OCI-LY3 (cell line): ENCODE results near the gene TFAP2A.

Experiments
- H2AFZ ChIP-seq: fragments of 200-600, 300-600 bp; shearing (Covaris generic); 2 replicates; pipeline ENCODE4 v1.6.0; 2014; ENCODE audit warnings: antibody characterized with exemption, low read depth, low read length
- H3K27ac ChIP-seq: fragments of 200-600, 300-600 bp; sonication (generic); 2 replicates; pipeline ENCODE4 v1.5.1; 2014; ENCODE audit warnings: mild to moderate bottlenecking, low read length, moderate library complexity, mixed read lengths
- H3K27me3 ChIP-seq: fragments of 200-600, 300-600 bp; sonication (generic); 2 replicates; pipeline ENCODE4 v1.6.1; 2014; ENCODE audit warnings: low read depth, low read length, mixed read lengths
- H3K36me3 ChIP-seq: fragments of 200-600, 300-600 bp; sonication (generic); replicated peaks from 2 replicates; pipeline ENCODE3; 2014; ENCODE audit warnings: low read depth, low read length, mixed read lengths
- H3K4me1 ChIP-seq: fragments of 300-600, 200-600 bp; sonication (generic); 2 replicates; pipeline ENCODE4 v1.6.1; 2014; ENCODE audit warnings: low read length, mixed read lengths
- H3K4me2 ChIP-seq: fragments of 200-600, 300-600 bp; sonication (generic); 2 replicates; pipeline ENCODE4 v1.6.1; 2014; ENCODE audit warnings: low read length, mixed read lengths
- H3K4me3 ChIP-seq: fragments of 300-600, 200-600 bp; sonication (generic); 2 replicates; pipeline ENCODE4 v1.5.1; 2014; ENCODE audit warnings: antibody characterized with exemption, mild to moderate bottlenecking, low read length, moderate library complexity
- H3K79me2 ChIP-seq: fragments of 300-600, 200-600 bp; shearing (Covaris generic); 2 replicates; pipeline ENCODE4 v1.6.1; 2014; ENCODE audit warnings: mild to moderate bottlenecking, low read length, mixed read lengths
- H3K9ac ChIP-seq: fragments of 300-600, 200-600 bp; shearing (Covaris generic); 2 replicates; pipeline ENCODE4 v1.6.0; 2014; ENCODE audit warnings: mild to moderate bottlenecking, low read length, moderate library complexity
- H3K9me3 ChIP-seq: fragments of 200-600, 300-600 bp; shearing (Covaris generic); 2 replicates; pipeline ENCODE4 v1.6.1; 2014; ENCODE audit warnings: low read length, mixed read lengths; ENCODE audit not compliant: insufficient read depth
- H4K20me1 ChIP-seq: fragments of 200-600, 300-600 bp; sonication (generic); 2 replicates; pipeline ENCODE4 v1.6.1; 2016; ENCODE audit warnings: low read length, mixed read lengths; ENCODE audit not compliant: insufficient read depth
- EZH2phosphoT487 ChIP-seq: fragments of 200-600 bp; shearing (Covaris generic); IDR thresholded peaks from 2 replicates; pipeline ENCODE4 v1.6.1; 2018; ENCODE audit warnings: antibody characterized with exemption, mixed run types, low read depth
- TF ChIP-seq, protein P1 (sequence below): fragments of 200-600, 300-600 bp; sonication (generic); IDR thresholded peaks from 2 replicates; pipeline ENCODE4 v1.5.1; 2014; ENCODE audit warnings: antibody characterized with exemption, low read length, low read depth

The TFAP2A gene

DNA sequence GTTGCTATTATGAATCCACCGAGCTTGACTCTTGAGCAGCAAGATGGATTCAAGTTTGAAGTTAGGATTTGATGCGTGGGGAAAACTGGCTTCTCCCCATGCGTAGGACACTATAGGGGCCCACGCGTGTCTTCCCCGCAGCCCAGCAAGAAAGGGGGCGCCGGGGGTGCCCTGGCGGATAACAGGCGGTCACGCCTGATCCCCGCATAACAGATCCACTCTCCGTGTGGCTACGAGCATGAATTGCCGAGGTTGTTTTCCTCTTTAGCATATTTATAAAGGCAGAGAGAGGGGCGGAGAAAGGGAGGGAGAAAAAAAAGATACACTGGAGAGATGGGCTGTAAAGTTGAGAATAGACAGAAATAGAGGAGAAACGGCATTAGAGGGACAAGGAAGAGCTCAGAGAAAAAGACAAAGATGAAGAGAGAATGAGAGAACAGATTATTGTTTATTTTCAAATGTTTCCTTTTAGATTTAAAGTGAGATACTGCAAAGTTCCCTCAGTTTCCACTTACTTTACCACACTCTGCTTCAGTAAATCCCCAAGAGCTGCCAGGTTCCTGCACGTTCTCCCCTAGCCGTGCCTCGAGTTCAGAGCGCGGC lies 32.0 kb downstream of the TFAP2A start:
- no peaks in the 10 kb centered on the region for H3K27me3 ChIP-seq
- H3K4me1 ChIP-seq = no peaks in the 10 kb centered on the region
- no peak overlapping the region for H3K9ac ChIP-seq
- no peaks in the 10 kb centered on the region for H3K36me3 ChIP-seq
- no peak for TF ChIP-seq EZH2phosphoT487
- TF ChIP-seq, protein P1, sequence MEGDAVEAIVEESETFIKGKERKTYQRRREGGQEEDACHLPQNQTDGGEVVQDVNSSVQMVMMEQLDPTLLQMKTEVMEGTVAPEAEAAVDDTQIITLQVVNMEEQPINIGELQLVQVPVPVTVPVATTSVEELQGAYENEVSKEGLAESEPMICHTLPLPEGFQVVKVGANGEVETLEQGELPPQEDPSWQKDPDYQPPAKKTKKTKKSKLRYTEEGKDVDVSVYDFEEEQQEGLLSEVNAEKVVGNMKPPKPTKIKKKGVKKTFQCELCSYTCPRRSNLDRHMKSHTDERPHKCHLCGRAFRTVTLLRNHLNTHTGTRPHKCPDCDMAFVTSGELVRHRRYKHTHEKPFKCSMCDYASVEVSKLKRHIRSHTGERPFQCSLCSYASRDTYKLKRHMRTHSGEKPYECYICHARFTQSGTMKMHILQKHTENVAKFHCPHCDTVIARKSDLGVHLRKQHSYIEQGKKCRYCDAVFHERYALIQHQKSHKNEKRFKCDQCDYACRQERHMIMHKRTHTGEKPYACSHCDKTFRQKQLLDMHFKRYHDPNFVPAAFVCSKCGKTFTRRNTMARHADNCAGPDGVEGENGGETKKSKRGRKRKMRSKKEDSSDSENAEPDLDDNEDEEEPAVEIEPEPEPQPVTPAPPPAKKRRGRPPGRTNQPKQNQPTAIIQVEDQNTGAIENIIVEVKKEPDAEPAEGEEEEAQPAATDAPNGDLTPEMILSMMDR = no peak
- no peak overlapping the region for H3K4me3 ChIP-seq
- no peak overlapping the region for H3K27ac ChIP-seq
- H3K9me3 ChIP-seq = no peaks in the 10 kb centered on the region
- H3K4me2 ChIP-seq = no peak overlapping the region
- no peaks in the 10 kb centered on the region for H4K20me1 ChIP-seq
- no peak overlapping the region for H2AFZ ChIP-seq
- H3K79me2 ChIP-seq = no peaks in the 10 kb centered on the region

DNA sequence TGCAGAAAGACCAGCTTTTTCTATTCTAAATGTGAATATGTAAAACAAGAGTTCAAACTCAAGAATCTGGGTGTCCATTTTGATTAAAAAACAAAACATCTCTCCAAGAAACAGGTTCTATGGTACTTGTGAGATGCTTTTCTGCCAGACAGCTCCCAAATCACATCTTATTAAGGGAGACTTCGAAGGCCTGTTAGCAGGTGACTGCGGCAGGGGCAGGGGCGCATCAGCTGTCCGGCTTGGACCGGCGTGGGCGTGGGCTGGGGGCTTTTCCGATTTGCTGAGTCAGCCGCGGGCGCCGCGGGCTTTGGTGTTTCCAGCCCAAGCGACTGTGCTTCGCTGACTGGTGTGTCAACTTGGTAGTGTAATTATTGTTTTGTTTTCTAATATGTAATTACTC lies 32.6 kb downstream of the TFAP2A start:
- TF ChIP-seq, protein P1 = no peak
- no peak for TF ChIP-seq EZH2phosphoT487
- Histone ChIP-seq H3K79me2 (no peaks in the 10 kb centered on the region), H3K4me2 (no peak overlapping the region), H3K4me3 (no peak overlapping the region), H3K9me3 (no peaks in the 10 kb centered on the region), H3K36me3 (no peaks in the 10 kb centered on the region), H4K20me1 (no peaks in the 10 kb centered on the region), H2AFZ (no peak overlapping the region), H3K9ac (no peak overlapping the region), H3K4me1 (no peaks in the 10 kb centered on the region), H3K27me3 (no peaks in the 10 kb centered on the region), H3K27ac (no peak overlapping the region)

DNA sequence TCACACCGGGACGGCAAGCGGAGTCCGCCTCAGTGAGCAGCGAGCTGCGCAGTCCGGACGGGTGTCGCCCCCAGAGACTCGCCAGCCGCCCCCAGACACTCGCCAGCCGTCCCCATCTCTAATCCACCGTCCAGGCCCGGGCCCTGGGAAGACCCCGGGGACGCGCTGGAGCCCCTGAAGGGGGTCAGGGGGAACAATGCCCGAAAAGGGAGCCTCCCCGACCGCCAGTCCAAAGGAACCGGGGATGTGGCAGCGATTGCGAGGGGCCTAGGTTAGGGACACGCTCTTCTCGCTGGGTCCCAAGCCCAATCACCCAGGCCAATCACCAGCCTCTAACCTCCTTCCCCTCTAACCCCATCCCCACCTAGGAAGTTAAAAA lies 33.1 kb downstream of the TFAP2A start:
- no peaks in the 10 kb centered on the region for H3K36me3 ChIP-seq
- H3K27me3 ChIP-seq = no peaks in the 10 kb centered on the region
- H3K4me3 ChIP-seq = no peak overlapping the region

DNA sequence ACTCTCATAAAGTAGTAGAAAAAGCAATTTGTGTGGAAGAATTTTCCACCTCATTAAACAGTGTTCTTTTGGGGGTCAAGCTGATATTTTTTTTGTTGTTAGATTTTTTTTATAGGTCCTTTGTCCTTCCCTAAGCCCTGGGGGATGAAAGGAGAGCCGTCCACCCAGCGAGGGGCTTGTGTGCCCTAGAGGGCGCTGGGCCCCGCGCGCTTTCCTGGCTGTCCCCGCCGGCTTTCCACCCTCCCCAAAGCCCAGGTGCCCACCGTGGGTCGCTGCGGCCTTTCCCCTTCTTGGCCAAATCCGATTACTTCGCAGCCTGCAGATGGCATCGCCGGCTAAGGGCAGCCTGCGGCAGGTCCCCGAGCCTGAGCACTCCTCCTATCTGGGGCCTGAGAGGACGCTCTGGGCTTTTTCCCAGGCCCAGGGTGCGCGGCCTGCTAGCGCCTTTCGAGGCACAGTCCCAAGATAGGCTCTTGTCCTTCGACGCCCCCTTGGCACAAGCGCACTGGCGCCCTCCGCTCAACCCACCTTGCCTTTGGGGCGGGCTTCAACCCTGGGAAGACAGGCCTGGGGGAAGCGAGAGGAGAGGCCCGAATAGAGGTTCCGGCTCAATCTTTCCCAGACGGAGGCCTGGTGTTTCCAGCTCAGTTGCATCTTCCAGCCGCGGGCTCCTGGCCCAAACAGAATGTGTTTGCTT lies 33.6 kb downstream of the TFAP2A start:
- H3K27ac ChIP-seq = no peak overlapping the region
- H3K4me1 ChIP-seq = no peaks in the 10 kb centered on the region
- H3K4me3 ChIP-seq = no peak overlapping the region
- H3K9me3 ChIP-seq = no peaks in the 10 kb centered on the region
- no peak overlapping the region for H2AFZ ChIP-seq
- no peaks in the 10 kb centered on the region for H3K27me3 ChIP-seq
- no peak overlapping the region for H3K9ac ChIP-seq
- H4K20me1 ChIP-seq = no peaks in the 10 kb centered on the region
- H3K4me2 ChIP-seq = no peak overlapping the region
- TF ChIP-seq EZH2phosphoT487 = no peak
- TF ChIP-seq, protein P1 = no peak
- H3K36me3 ChIP-seq = no peaks in the 10 kb centered on the region
- no peaks in the 10 kb centered on the region for H3K79me2 ChIP-seq

More for the DNA sequence above, 33.1 kb downstream of the TFAP2A start:
- H3K27ac ChIP-seq = no peak overlapping the region
- H3K79me2 ChIP-seq = no peaks in the 10 kb centered on the region
- no peaks in the 10 kb centered on the region for H4K20me1 ChIP-seq
- H3K9ac ChIP-seq = no peak overlapping the region
- no peaks in the 10 kb centered on the region for H3K4me1 ChIP-seq
- H2AFZ ChIP-seq = no peak overlapping the region
- H3K9me3 ChIP-seq = no peaks in the 10 kb centered on the region
- no peak for TF ChIP-seq EZH2phosphoT487
- TF ChIP-seq, protein P1 = no peak
- H3K4me2 ChIP-seq = no peak overlapping the region
